GM23338 (cell line): ENCODE data around the gene ATP23. TPM values are rescaled to one million over a fixed set of nuclear protein-coding genes. Genes with fewer than 3 reads are reported as not detected.

ENCODE experiments used
- ATAC-seq: fragments of 200-7000 bp; cut with Tn5 transposase; 3 replicates; pipeline ENCODE4 v1.9.1; 2020
- DNase-seq: peaks from one replicate; pipeline ENCODE4 v3.0.0-alpha.2; 2015; ENCODE audit warnings: low spot score
- H2AFZ ChIP-seq: fragments of 200-600 bp; sonication (generic); 2 replicates; pipeline ENCODE4 v1.8.0; 2016; ENCODE audit warnings: antibody characterized with exemption, mild to moderate bottlenecking, moderate library complexity
- H3F3A ChIP-seq: fragments of 200-600 bp; sonication (generic); replicated peaks from 2 replicates; pipeline ENCODE4 v1.8.0; 2017; ENCODE audit warnings: antibody characterized with exemption, mixed run types, low read depth
- H3K27ac ChIP-seq: fragments of 200-600 bp; sonication (generic); 2 replicates; pipeline ENCODE4 v1.6.1; 2016; ENCODE audit warnings: low read depth
- H3K27me3 ChIP-seq: fragments of 200-600 bp; sonication (generic); 2 replicates; pipeline ENCODE4 v1.8.0; 2016; ENCODE audit warnings: mild to moderate bottlenecking, mixed run types, moderate library complexity; ENCODE audit not compliant: insufficient read depth
- H3K36me3 ChIP-seq: fragments of 200-600 bp; sonication (generic); 2 replicates; pipeline ENCODE4 v1.8.0; 2016; ENCODE audit warnings: mild to moderate bottlenecking; ENCODE audit not compliant: insufficient read depth
- H3K4me1 ChIP-seq: fragments of 200-600 bp; sonication (generic); 2 replicates; pipeline ENCODE4 v1.8.0; 2016; ENCODE audit warnings: mild to moderate bottlenecking, moderate library complexity; ENCODE audit not compliant: insufficient read depth
- H3K4me2 ChIP-seq: fragments of 200-600 bp; sonication (generic); 2 replicates; pipeline ENCODE4 v1.7.1; 2017; ENCODE audit warnings: mixed run types
- H3K4me3 ChIP-seq: fragments of 200-600 bp; sonication (generic); 2 replicates; pipeline ENCODE4 v1.6.1; 2016; ENCODE audit warnings: mixed run types
- H3K79me2 ChIP-seq: fragments of 200-600 bp; sonication (generic); replicated peaks from 2 replicates; pipeline ENCODE4 v1.8.0; 2017; ENCODE audit warnings: mild to moderate bottlenecking; ENCODE audit not compliant: insufficient read depth
- H3K9me2 ChIP-seq: fragments of 200-600 bp; sonication (generic); 2 replicates; pipeline ENCODE4 v1.8.0; 2017; ENCODE audit not compliant: insufficient read depth
- H4K20me1 ChIP-seq: fragments of 200-600 bp; sonication (generic); replicated peaks from 2 replicates; pipeline ENCODE4 v1.8.0; 2017; ENCODE audit warnings: mild to moderate bottlenecking; ENCODE audit not compliant: insufficient read depth
- H3K27ac Mint-ChIP-seq: 2 replicates; pipeline ENCODE4 v1.8.0; 2020; ENCODE audit warnings: inconsistent platforms, mild to moderate bottlenecking, moderate library complexity, mixed read lengths
- H3K27me3 Mint-ChIP-seq: 3 replicates; pipeline ENCODE4 v1.8.0; 2022; ENCODE audit warnings: low read depth, mild to moderate bottlenecking, moderate library complexity, mixed read lengths, inconsistent platforms; ENCODE audit not compliant: insufficient read depth, poor library complexity
- H3K36me3 Mint-ChIP-seq: 3 replicates; pipeline ENCODE4 v1.8.0; 2021; ENCODE audit warnings: low read depth, mild to moderate bottlenecking, inconsistent platforms, moderate library complexity, mixed read lengths
- H3K4me1 Mint-ChIP-seq: 3 replicates; pipeline ENCODE4 v1.8.0; 2020; ENCODE audit warnings: mild to moderate bottlenecking, inconsistent platforms, mixed read lengths
- H3K4me3 Mint-ChIP-seq: 3 replicates; pipeline ENCODE4 v1.8.0; 2021; ENCODE audit warnings: moderate library complexity, mild to moderate bottlenecking, inconsistent platforms, mixed read lengths
- H3K9me3 Mint-ChIP-seq: 3 replicates; pipeline ENCODE4 v1.8.0; 2020; ENCODE audit warnings: moderate library complexity, mild to moderate bottlenecking, inconsistent platforms, mixed read lengths
- CREB1 ChIP-seq: fragments of 250-450 bp; sonication (Bioruptor Pico); IDR thresholded peaks from 2 replicates; pipeline ENCODE4 v1.5.0; 2020; ENCODE audit warnings: low read depth, mild to moderate bottlenecking, moderate library complexity
- EZH2phosphoT487 ChIP-seq: fragments of 200-600 bp; sonication (generic); IDR thresholded peaks from one replicate; pipeline ENCODE4 v1.8.1; 2018; ENCODE audit warnings: antibody characterized with exemption; ENCODE audit not compliant: unreplicated experiment
- JUNB ChIP-seq: IDR thresholded peaks from one replicate; pipeline ENCODE4 v1.6.1; 2016; ENCODE audit warnings: antibody characterized with exemption; ENCODE audit not compliant: unreplicated experiment
- NANOG ChIP-seq: IDR thresholded peaks from 2 replicates; pipeline ENCODE4 v1.6.1; 2016; ENCODE audit warnings: antibody characterized with exemption, borderline replicate concordance
- POLR2AphosphoS5 ChIP-seq: IDR thresholded peaks from 2 replicates; pipeline ENCODE4 v1.6.1; 2016; ENCODE audit warnings: antibody characterized with exemption, low read depth
- STAT1 ChIP-seq: IDR thresholded peaks from one replicate; pipeline ENCODE4 v1.6.1; 2016; ENCODE audit warnings: antibody characterized with exemption; ENCODE audit not compliant: unreplicated experiment
- ZNF114 ChIP-seq: fragments of 250-450 bp; sonication (Bioruptor Pico); IDR thresholded peaks from 2 replicates; pipeline ENCODE4 v1.5.0; 2020; ENCODE audit warnings: mild to moderate bottlenecking, moderate library complexity
- ZNF331 ChIP-seq: fragments of 250-450 bp; sonication (Bioruptor Pico); IDR thresholded peaks from 2 replicates; pipeline ENCODE4 v1.5.0; 2020; ENCODE audit warnings: low read depth, mild to moderate bottlenecking, moderate library complexity
- polyA plus RNA-seq: library from polyadenylated mRNA; unstranded; fragments of >200 nt; fragmentation: Nextera tagmentation; extraction: Ambion mirVana; gene quantifications from 2 replicates; pipeline ENCODE4 v1.2.1, GENCODE V29; 2016
- total RNA-seq: library from RNA; depleted of rRNA; stranded (reverse); fragments of >200 nt; shearing (Covaris generic); gene quantifications from 2 replicates; pipeline ENCODE4 v1.2.3, GENCODE V29; 2014
- TF ChIP-seq, protein P1 (sequence below), 2 experiments: fragments of 200-600 bp in 1 of 2; sonication (generic) in 1 of 2; conservative IDR thresholded peaks; 2 replicates each; pipeline versions ENCODE4 v1.5.1 to v1.6.1; 2016 to 2017; ENCODE audit warnings: antibody characterized with exemption in 2 of 2, low read depth in 2 of 2, mild to moderate bottlenecking in 2 of 2, moderate library complexity in 1 of 2
- TF ChIP-seq, protein P2 (sequence below): IDR thresholded peaks from 2 replicates; pipeline ENCODE4 v1.6.1; 2016; ENCODE audit warnings: antibody characterized with exemption
- TF ChIP-seq, protein P3 (sequence below): fragments of 250-450 bp; sonication (Bioruptor Pico); IDR thresholded peaks from 2 replicates; pipeline ENCODE4 v1.5.0; 2020; ENCODE audit warnings: mild to moderate bottlenecking, moderate library complexity

ATP23 gene
- total and polyA plus RNA-seq, 2 experiments from 2014 or later, result 14.7 to 21.0 TPM

DNA sequence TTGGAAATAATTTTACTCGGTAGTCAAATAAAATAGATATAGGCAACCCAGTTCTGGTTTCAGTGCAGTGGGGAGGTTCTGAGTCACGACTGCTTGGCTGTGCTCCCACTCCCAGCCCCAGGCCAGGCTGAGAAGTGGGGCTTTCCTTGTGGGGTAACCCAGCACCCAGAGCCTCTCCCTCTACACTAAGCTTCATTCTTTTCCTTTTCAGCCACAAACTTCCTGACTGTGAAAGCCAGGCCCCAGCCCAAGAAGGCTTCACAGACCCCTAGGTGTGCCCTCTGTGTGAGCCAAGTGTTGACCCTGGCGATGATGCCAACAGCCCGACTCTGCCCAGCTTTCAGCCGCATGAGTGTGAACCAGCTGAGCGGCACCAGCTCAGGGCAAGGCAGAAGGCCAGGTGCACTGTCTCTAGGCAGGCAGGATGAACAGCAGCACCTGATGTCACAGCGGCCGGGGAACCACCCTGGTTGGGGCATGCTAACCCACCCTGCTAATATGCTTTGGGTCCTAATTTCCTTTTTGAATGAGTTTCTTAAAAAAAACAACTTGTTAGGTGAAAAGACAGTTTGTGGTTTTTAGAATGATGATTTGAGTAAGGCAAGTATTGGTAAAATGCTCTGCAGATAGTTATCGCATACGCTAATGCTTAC, 42.2 kb upstream of the ATP23 start:
- Histone ChIP-seq H3F3A (0 out of 2 replicates have a peak, but pooled peaks cover 6% of the 10 kb centered on the region), H3K9me2 (no peaks in the 10 kb centered on the region), H3K4me1 (peaks cover 16% of the 10 kb centered on the region), H3K27ac (no peak overlapping the region), H3K4me3 (no peak overlapping the region), H2AFZ (no peak overlapping the region), H3K27me3 (peaks cover 23% of the 10 kb centered on the region; the same call in 1 of the 2 replicates), H4K20me1 (no peaks in the 10 kb centered on the region), H3K79me2 (no peaks in the 10 kb centered on the region), H3K4me2 (no peak overlapping the region), H3K36me3 (no peaks in the 10 kb centered on the region)
- TF ChIP-seq EZH2phosphoT487 (no peak), POLR2AphosphoS5 (no peak)
- TF ChIP-seq, protein P1, sequence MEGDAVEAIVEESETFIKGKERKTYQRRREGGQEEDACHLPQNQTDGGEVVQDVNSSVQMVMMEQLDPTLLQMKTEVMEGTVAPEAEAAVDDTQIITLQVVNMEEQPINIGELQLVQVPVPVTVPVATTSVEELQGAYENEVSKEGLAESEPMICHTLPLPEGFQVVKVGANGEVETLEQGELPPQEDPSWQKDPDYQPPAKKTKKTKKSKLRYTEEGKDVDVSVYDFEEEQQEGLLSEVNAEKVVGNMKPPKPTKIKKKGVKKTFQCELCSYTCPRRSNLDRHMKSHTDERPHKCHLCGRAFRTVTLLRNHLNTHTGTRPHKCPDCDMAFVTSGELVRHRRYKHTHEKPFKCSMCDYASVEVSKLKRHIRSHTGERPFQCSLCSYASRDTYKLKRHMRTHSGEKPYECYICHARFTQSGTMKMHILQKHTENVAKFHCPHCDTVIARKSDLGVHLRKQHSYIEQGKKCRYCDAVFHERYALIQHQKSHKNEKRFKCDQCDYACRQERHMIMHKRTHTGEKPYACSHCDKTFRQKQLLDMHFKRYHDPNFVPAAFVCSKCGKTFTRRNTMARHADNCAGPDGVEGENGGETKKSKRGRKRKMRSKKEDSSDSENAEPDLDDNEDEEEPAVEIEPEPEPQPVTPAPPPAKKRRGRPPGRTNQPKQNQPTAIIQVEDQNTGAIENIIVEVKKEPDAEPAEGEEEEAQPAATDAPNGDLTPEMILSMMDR (conservative IDR thresholded peaks at IDR 0.05; ENCODE audit: low read depth in 2 of 2), result no peak
- Mint-ChIP-seq H3K4me3 (no peak overlapping the region), H3K4me1 (peaks cover 29% of the 10 kb centered on the region), H3K36me3 (no peaks in the 10 kb centered on the region; the same call in 2 of the 3 replicates), H3K27ac (no peak overlapping the region), H3K27me3 (peaks cover 21% of the 10 kb centered on the region), H3K9me3 (no peaks in the 10 kb centered on the region)
- ATAC-seq, result no peak
- no peak for DNase-seq

DNA sequence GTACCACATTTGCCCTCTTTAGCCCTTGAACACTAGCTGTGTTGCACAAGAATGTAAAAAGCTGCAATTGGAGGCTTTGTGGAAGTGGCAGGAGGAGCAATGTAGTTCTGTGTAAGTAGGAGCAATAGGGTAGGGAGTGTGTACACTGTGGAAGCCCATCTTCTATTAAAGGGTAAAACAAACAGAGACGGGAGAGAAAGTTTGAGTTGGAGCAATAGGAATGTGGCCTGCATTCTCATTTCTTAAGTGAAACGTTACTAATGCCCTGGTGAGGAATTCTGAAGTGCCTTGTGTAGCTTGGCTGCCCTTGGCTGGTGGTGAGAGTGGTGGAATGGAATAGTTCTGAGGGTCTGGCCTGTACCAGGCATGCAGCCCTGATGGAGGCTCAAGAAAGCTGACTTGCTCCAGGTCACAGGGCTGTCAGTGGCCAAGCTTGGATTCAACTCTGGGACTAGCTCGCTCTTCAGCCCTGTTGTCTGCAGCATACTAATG, 38.8 kb upstream of the ATP23 start:
- DNase-seq (no peak), ATAC-seq (no peak)
- no peaks in the 10 kb centered on the region; the same call in 2 of the 3 replicates for H3K36me3 Mint-ChIP-seq
- Histone ChIP-seq H3K79me2 (no peaks in the 10 kb centered on the region), H3K27me3 (peaks cover 19% of the 10 kb centered on the region; the same call in 1 of the 2 replicates), H3K4me2 (no peak overlapping the region), H4K20me1 (no peaks in the 10 kb centered on the region), H3K27ac (no peak overlapping the region), H3K36me3 (no peaks in the 10 kb centered on the region), H2AFZ (no peak overlapping the region), H3K4me1 (peaks cover 5% of the 10 kb centered on the region), H3K4me3 (no peak overlapping the region), H3K9me2 (no peaks in the 10 kb centered on the region), H3F3A (no peaks in the 10 kb centered on the region)
- H3K4me3 Mint-ChIP-seq, result no peak overlapping the region
- H3K27ac Mint-ChIP-seq, result no peak overlapping the region
- peaks cover 13% of the 10 kb centered on the region for H3K4me1 Mint-ChIP-seq
- H3K27me3 Mint-ChIP-seq, result peaks cover 15% of the 10 kb centered on the region
- H3K9me3 Mint-ChIP-seq, result no peaks in the 10 kb centered on the region; the same call in 2 of the 3 replicates
- TF ChIP-seq, protein P2, sequence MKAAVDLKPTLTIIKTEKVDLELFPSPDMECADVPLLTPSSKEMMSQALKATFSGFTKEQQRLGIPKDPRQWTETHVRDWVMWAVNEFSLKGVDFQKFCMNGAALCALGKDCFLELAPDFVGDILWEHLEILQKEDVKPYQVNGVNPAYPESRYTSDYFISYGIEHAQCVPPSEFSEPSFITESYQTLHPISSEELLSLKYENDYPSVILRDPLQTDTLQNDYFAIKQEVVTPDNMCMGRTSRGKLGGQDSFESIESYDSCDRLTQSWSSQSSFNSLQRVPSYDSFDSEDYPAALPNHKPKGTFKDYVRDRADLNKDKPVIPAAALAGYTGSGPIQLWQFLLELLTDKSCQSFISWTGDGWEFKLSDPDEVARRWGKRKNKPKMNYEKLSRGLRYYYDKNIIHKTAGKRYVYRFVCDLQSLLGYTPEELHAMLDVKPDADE, result no peak
- TF ChIP-seq ZNF114 (CRISPR knock-in tag), result no peak
- no peak for TF ChIP-seq JUNB
- no peak for TF ChIP-seq EZH2phosphoT487
- TF ChIP-seq CREB1, result no peak
- no peak for TF ChIP-seq ZNF331 (CRISPR knock-in tag)
- TF ChIP-seq, protein P3, sequence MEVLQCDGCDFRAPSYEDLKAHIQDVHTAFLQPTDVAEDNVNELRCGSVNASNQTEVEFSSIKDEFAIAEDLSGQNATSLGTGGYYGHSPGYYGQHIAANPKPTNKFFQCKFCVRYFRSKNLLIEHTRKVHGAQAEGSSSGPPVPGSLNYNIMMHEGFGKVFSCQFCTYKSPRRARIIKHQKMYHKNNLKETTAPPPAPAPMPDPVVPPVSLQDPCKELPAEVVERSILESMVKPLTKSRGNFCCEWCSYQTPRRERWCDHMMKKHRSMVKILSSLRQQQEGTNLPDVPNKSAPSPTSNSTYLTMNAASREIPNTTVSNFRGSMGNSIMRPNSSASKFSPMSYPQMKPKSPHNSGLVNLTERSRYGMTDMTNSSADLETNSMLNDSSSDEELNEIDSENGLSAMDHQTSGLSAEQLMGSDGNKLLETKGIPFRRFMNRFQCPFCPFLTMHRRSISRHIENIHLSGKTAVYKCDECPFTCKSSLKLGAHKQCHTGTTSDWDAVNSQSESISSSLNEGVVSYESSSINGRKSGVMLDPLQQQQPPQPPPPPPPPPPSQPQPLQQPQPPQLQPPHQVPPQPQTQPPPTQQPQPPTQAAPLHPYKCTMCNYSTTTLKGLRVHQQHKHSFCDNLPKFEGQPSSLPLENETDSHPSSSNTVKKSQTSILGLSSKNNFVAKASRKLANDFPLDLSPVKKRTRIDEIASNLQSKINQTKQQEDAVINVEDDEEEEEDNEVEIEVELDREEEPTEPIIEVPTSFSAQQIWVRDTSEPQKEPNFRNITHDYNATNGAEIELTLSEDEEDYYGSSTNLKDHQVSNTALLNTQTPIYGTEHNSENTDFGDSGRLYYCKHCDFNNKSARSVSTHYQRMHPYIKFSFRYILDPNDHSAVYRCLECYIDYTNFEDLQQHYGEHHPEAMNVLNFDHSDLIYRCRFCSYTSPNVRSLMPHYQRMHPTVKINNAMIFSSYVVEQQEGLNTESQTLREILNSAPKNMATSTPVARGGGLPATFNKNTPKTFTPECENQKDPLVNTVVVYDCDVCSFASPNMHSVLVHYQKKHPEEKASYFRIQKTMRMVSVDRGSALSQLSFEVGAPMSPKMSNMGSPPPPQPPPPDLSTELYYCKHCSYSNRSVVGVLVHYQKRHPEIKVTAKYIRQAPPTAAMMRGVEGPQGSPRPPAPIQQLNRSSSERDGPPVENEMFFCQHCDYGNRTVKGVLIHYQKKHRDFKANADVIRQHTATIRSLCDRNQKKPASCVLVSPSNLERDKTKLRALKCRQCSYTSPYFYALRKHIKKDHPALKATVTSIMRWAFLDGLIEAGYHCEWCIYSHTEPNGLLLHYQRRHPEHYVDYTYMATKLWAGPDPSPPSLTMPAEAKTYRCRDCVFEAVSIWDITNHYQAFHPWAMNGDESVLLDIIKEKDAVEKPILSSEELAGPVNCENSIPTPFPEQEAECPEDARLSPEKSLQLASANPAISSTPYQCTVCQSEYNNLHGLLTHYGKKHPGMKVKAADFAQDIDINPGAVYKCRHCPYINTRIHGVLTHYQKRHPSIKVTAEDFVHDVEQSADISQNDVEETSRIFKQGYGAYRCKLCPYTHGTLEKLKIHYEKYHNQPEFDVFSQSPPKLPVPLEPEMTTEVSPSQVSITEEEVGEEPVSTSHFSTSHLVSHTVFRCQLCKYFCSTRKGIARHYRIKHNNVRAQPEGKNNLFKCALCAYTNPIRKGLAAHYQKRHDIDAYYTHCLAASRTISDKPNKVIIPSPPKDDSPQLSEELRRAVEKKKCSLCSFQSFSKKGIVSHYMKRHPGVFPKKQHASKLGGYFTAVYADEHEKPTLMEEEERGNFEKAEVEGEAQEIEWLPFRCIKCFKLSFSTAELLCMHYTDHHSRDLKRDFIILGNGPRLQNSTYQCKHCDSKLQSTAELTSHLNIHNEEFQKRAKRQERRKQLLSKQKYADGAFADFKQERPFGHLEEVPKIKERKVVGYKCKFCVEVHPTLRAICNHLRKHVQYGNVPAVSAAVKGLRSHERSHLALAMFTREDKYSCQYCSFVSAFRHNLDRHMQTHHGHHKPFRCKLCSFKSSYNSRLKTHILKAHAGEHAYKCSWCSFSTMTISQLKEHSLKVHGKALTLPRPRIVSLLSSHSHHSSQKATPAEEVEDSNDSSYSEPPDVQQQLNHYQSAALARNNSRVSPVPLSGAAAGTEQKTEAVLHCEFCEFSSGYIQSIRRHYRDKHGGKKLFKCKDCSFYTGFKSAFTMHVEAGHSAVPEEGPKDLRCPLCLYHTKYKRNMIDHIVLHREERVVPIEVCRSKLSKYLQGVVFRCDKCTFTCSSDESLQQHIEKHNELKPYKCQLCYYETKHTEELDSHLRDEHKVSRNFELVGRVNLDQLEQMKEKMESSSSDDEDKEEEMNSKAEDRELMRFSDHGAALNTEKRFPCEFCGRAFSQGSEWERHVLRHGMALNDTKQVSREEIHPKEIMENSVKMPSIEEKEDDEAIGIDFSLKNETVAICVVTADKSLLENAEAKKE (CRISPR knock-in tag), result no peak
- no peak for TF ChIP-seq NANOG
- TF ChIP-seq STAT1, result no peak
- no peak for TF ChIP-seq POLR2AphosphoS5
